ENCODE measurements around the gene NME4.
"Not testable (repeated sequence)": the region's sequence is repeated elsewhere in the genome, so short reads cannot be mapped to it uniquely, and the experiment has no call there.

Gene NME4

GRCh38 chr16:397135-397661, at the start of gene NME4:
TSS of gene NME4 (plus strand) at chr16:397199. CDS start at chr16:397223, 24 bp downstream.
- no peak for TF ChIP-seq CTCF (IDR thresholded peaks at IDR 0.05; ENCODE audit: borderline replicate concordance, insufficient read depth, low read depth, low read length)
- peak within 1 kb of the TSS; percentile 78 for H3K4me3 ChIP-seq (ENCODE audit: low read depth, low read length)

GRCh38 chr16:347203-347602, 49.8 kb upstream of the NME4 start:
- no peak for TF ChIP-seq CTCF (IDR thresholded peaks at IDR 0.05; ENCODE audit: borderline replicate concordance, insufficient read depth, low read depth, low read length)
- H3K4me3 ChIP-seq (ENCODE audit: low read depth, low read length) = no peak overlapping the region

- not testable (repeated sequence) for H3K4me3 ChIP-seq (ENCODE audit: low read depth, low read length)
Measured at GRCh38 chr16:348495-348894, 48.5 kb upstream of the NME4 start.

GRCh38 chr16:349211-349610, 47.8 kb upstream of the NME4 start:
- no peak for TF ChIP-seq CTCF (IDR thresholded peaks at IDR 0.05; ENCODE audit: borderline replicate concordance, insufficient read depth, low read depth, low read length)
- no peak overlapping the region for H3K4me3 ChIP-seq (ENCODE audit: low read depth, low read length)

GRCh38 chr16:350203-350602, 46.8 kb upstream of the NME4 start:
- no peak overlapping the region for H3K4me3 ChIP-seq (ENCODE audit: low read depth, low read length)
- no peak for TF ChIP-seq CTCF (IDR thresholded peaks at IDR 0.05; ENCODE audit: borderline replicate concordance, insufficient read depth, low read depth, low read length)

GRCh38 chr16:351804-352520, 45.0 kb upstream of the NME4 start:
- peak overlapping the region; percentile 78 for H3K4me3 ChIP-seq (ENCODE audit: low read depth, low read length)
- TF ChIP-seq CTCF (IDR thresholded peaks at IDR 0.05; ENCODE audit: borderline replicate concordance, insufficient read depth, low read depth, low read length) = no peak

- peak; percentile 71 for TF ChIP-seq CTCF (IDR thresholded peaks at IDR 0.05; ENCODE audit: borderline replicate concordance, insufficient read depth, low read depth, low read length)
- H3K4me3 ChIP-seq (ENCODE audit: low read depth, low read length) = peak within 1 kb of the TSS; percentile 78
Measured at GRCh38 chr16:352547-353403, 44.2 kb upstream of the NME4 start, which contains the start of gene AXIN1. TSS of gene AXIN1 (minus strand) at chr16:352723. CDS start at chr16:347025, 5,698 bp downstream.

Data from GM12875 (cell line).